Smooth muscle cell (in vitro differentiated cells): ENCODE measurements around the gene ALB. TPM values are rescaled to one million over a fixed set of nuclear protein-coding genes. Genes with fewer than 3 reads are reported as not detected.

ENCODE experiments used
- DNase-seq: peaks from one replicate; lab custom pipeline; 2025; ENCODE audit not compliant: unreplicated experiment; lab: John Stamatoyannopoulos, UW
- H2AFZ ChIP-seq: fragments of 200-600 bp; sonication (generic); 2 replicates; pipeline ENCODE4 v1.6.0; 2016; ENCODE audit warnings: antibody characterized with exemption, low read depth, mild to moderate bottlenecking
- H3F3A ChIP-seq: fragments of 200-600 bp; sonication (generic); 2 replicates; pipeline ENCODE4 v1.6.0; 2017; ENCODE audit warnings: antibody characterized with exemption, low read depth
- H3K27ac ChIP-seq: fragments of 200-600 bp; sonication (generic); 2 replicates; pipeline ENCODE4 v1.5.1; 2016; ENCODE audit warnings: low read depth, mild to moderate bottlenecking
- H3K27me3 ChIP-seq: fragments of 200-600 bp; sonication (generic); 2 replicates; pipeline ENCODE4 v1.6.1; 2016; ENCODE audit warnings: low read depth, mild to moderate bottlenecking
- H3K36me3 ChIP-seq: fragments of 200-600 bp; sonication (generic); 2 replicates; pipeline ENCODE4 v1.5.1; 2016; ENCODE audit warnings: low read depth
- H3K4me1 ChIP-seq: fragments of 200-600 bp; sonication (generic); 2 replicates; pipeline ENCODE4 v1.5.1; 2016; ENCODE audit warnings: low read depth
- H3K4me2 ChIP-seq: fragments of 200-600 bp; sonication (generic); 2 replicates; pipeline ENCODE4 v1.6.0; 2016; ENCODE audit warnings: mild to moderate bottlenecking
- H3K4me3 ChIP-seq: fragments of 200-600 bp; sonication (generic); 2 replicates; pipeline ENCODE4 v1.5.1; 2016; ENCODE audit warnings: mild to moderate bottlenecking
- H3K79me2 ChIP-seq: fragments of 200-600 bp; sonication (generic); 2 replicates; pipeline ENCODE4 v1.6.0; 2016; ENCODE audit warnings: low read depth, mild to moderate bottlenecking
- H3K9ac ChIP-seq: fragments of 200-600 bp; sonication (generic); 2 replicates; pipeline ENCODE4 v1.6.0; 2016; ENCODE audit warnings: low read depth
- H3K9me3 ChIP-seq: fragments of 200-600 bp; sonication (generic); replicated peaks from 2 replicates; pipeline ENCODE4 v1.5.1; 2016; ENCODE audit warnings: low read depth
- H4K20me1 ChIP-seq: fragments of 200-600 bp; sonication (generic); 2 replicates; pipeline ENCODE4 v1.6.0; 2016; ENCODE audit warnings: low read depth
- CTCF ChIP-seq: fragments of 200-600 bp; sonication (generic); IDR thresholded peaks from 2 replicates; pipeline ENCODE4 v1.5.1; 2017; ENCODE audit warnings: borderline replicate concordance, mild to moderate bottlenecking, antibody characterized with exemption; ENCODE audit not compliant: insufficient read depth, poor library complexity, severe bottlenecking
- WGBS: methylation state at CpG from one replicate; pipeline ENCODE4 v1.1.7; 2016; ENCODE audit warnings: low lambda C conversion rate; 5-methylcytosine and 5-hydroxymethylcytosine counted together
- polyA plus RNA-seq: library from polyadenylated mRNA; unstranded; fragments of >200 nt; fragmentation: Nextera tagmentation; extraction: Ambion mirVana; gene quantifications from 2 replicates; pipeline ENCODE4 v1.2.1, GENCODE V29; 2016
- total RNA-seq: library from RNA; depleted of rRNA; stranded (reverse); fragments of >200 nt; gene quantifications from 2 replicates; pipeline ENCODE4 v1.2.3, GENCODE V29; 2014

ALB gene
- total and polyA plus RNA-seq, 2 experiments from 2014 or later: 0.85 to 4.8 TPM

GRCh38 chr4:73436674-73437557 lies 32.8 kb downstream of the ALB start:
- H3K9ac ChIP-seq: no peak overlapping the region
- 89% methylated on average over 3 of the region's 3 CpGs for WGBS
- no peak overlapping the region for H3K27ac ChIP-seq
- no peaks in the 10 kb centered on the region for H3K36me3 ChIP-seq
- H3K4me1 ChIP-seq: no peaks in the 10 kb centered on the region
- H4K20me1 ChIP-seq: no peaks in the 10 kb centered on the region
- peak overlapping the region; percentile 40 for H3K4me3 ChIP-seq
- H3K9me3 ChIP-seq: no peaks in the 10 kb centered on the region
- DNase-seq: no peak
- H3K79me2 ChIP-seq: no peaks in the 10 kb centered on the region
- H3F3A ChIP-seq: no peaks in the 10 kb centered on the region
- no peak overlapping the region for H2AFZ ChIP-seq
- no peaks in the 10 kb centered on the region for H3K27me3 ChIP-seq
- H3K4me2 ChIP-seq: no peak overlapping the region
- no peak for TF ChIP-seq CTCF

- H3K27me3 ChIP-seq: no peaks in the 10 kb centered on the region
- H3K27ac ChIP-seq: no peak overlapping the region
- no peaks in the 10 kb centered on the region for H3K79me2 ChIP-seq
- H2AFZ ChIP-seq: no peak overlapping the region
- TF ChIP-seq CTCF: no peak
- no peak overlapping the region for H3K9ac ChIP-seq
- H4K20me1 ChIP-seq: no peaks in the 10 kb centered on the region
- H3K9me3 ChIP-seq: no peaks in the 10 kb centered on the region
- H3K4me3 ChIP-seq: peak overlapping the region; percentile 40
- H3K4me2 ChIP-seq: no peak overlapping the region
- no peaks in the 10 kb centered on the region for H3F3A ChIP-seq
- no peak for DNase-seq
- H3K4me1 ChIP-seq: no peaks in the 10 kb centered on the region
- no peaks in the 10 kb centered on the region for H3K36me3 ChIP-seq
Observed at GRCh38 chr4:73437558-73437956, 33.5 kb downstream of the ALB start.

GRCh38 chr4:73438048-73438447 lies 34.0 kb downstream of the ALB start:
- Histone ChIP-seq H3K27ac (no peak overlapping the region), H3K4me2 (no peak overlapping the region), H3K79me2 (no peaks in the 10 kb centered on the region), H4K20me1 (no peaks in the 10 kb centered on the region), H3F3A (no peaks in the 10 kb centered on the region), H3K9me3 (no peaks in the 10 kb centered on the region), H3K9ac (no peak overlapping the region), H3K36me3 (no peaks in the 10 kb centered on the region), H3K4me1 (no peaks in the 10 kb centered on the region), H3K4me3 (peak overlapping the region; percentile 40), H3K27me3 (no peaks in the 10 kb centered on the region), H2AFZ (no peak overlapping the region)
- DNase-seq: no peak
- 97% methylated on average over 1 of the region's 1 CpG for WGBS
- no peak for TF ChIP-seq CTCF

GRCh38 chr4:73438582-73439215 lies 34.6 kb downstream of the ALB start:
- Histone ChIP-seq H3K79me2 (no peaks in the 10 kb centered on the region), H3K27ac (no peak overlapping the region), H3K4me3 (peak overlapping the region; percentile 40), H3K27me3 (no peaks in the 10 kb centered on the region), H2AFZ (no peak overlapping the region), H3K4me1 (no peaks in the 10 kb centered on the region), H3K9me3 (no peaks in the 10 kb centered on the region), H3K4me2 (no peak overlapping the region), H3K36me3 (no peaks in the 10 kb centered on the region), H4K20me1 (no peaks in the 10 kb centered on the region), H3K9ac (no peak overlapping the region), H3F3A (no peaks in the 10 kb centered on the region)
- no peak for DNase-seq
- WGBS: 55% methylated on average over 2 of the region's 2 CpGs
- TF ChIP-seq CTCF: no peak
